Measurements from ENCODE around the gene DNAAF3. TPM values are rescaled to one million over a fixed set of nuclear protein-coding genes. Genes with fewer than 3 reads are reported as not detected.
"Not testable (repeated sequence)": the region's sequence is repeated elsewhere in the genome, so short reads cannot be mapped to it uniquely, and the experiment has no call there.

The DNAAF3 gene
- total RNA-seq, 2 experiments from 2014 or later, result 0.65 TPM; not detected in 1

- POLR2A ChIA-PET, result interaction anchor here (2.2 kb wide), 1 partner anchor 82 kb away, joined by 10 read pairs; no protein-coding TSS in a partner anchor
- no peak for DNase-seq
- Mint-ChIP-seq H3K27ac (no peak overlapping the region), H3K4me1 (peaks cover 17% of the 10 kb centered on the region), H3K9me3 (peaks cover 2% of the 10 kb centered on the region), H3K27me3 (peaks cover 82% of the 10 kb centered on the region), H3K36me3 (no peaks in the 10 kb centered on the region), H3K4me3 (peak overlapping the region; percentile 77)
- no peak for ATAC-seq (ENCODE audit: low read depth)
Observed at GRCh38 chr19:55172741-55173140, 6.3 kb upstream of the DNAAF3 start.

GRCh38 chr19:55172318-55172717 is 5.9 kb upstream of the DNAAF3 start:
- H3K36me3 Mint-ChIP-seq; H3K27ac Mint-ChIP-seq; POLR2A ChIA-PET; DNase-seq; ATAC-seq (ENCODE audit: low read depth); H3K9me3 Mint-ChIP-seq: not testable (repeated sequence)
- Mint-ChIP-seq H3K27me3 (peaks cover 83% of the 10 kb centered on the region), H3K4me3 (peak overlapping the region; percentile 77), H3K4me1 (peaks cover 17% of the 10 kb centered on the region)

GRCh38 chr19:55171440-55171839 is 5.0 kb upstream of the DNAAF3 start:
- Mint-ChIP-seq H3K36me3 (no peaks in the 10 kb centered on the region), H3K27me3 (peaks cover 83% of the 10 kb centered on the region), H3K27ac (no peak overlapping the region), H3K9me3 (peaks cover 2% of the 10 kb centered on the region), H3K4me3 (no peak overlapping the region), H3K4me1 (peaks cover 24% of the 10 kb centered on the region)
- DNase-seq (no peak), ATAC-seq (ENCODE audit: low read depth) (no peak)
- POLR2A ChIA-PET, result no interaction called here

- Mint-ChIP-seq H3K4me3 (no peak overlapping the region), H3K27ac (no peak overlapping the region), H3K4me1 (peaks cover 16% of the 10 kb centered on the region), H3K27me3 (peaks cover 80% of the 10 kb centered on the region), H3K36me3 (no peaks in the 10 kb centered on the region), H3K9me3 (no peaks in the 10 kb centered on the region)
- DNase-seq, result no peak
- ATAC-seq (ENCODE audit: low read depth), result no peak
- POLR2A ChIA-PET, result interaction anchor here (0.7 kb wide), 1 partner anchor 85 kb away, joined by 3 read pairs; no protein-coding TSS in a partner anchor
Observed at GRCh38 chr19:55169136-55169535, 2.7 kb upstream of the DNAAF3 start.

GRCh38 chr19:55165952-55166529 is 372 bp downstream of the DNAAF3 start:
- ATAC-seq (ENCODE audit: low read depth) (peak; percentile 77), DNase-seq (peak; percentile 66)
- no peaks in the 10 kb centered on the region for H3K36me3 Mint-ChIP-seq
- peaks cover 64% of the 10 kb centered on the region for H3K27me3 Mint-ChIP-seq
- peaks cover 8% of the 10 kb centered on the region for H3K4me1 Mint-ChIP-seq
- H3K9me3 Mint-ChIP-seq, result no peaks in the 10 kb centered on the region
- POLR2A ChIA-PET, result interaction anchor here (1.3 kb wide), 1 partner anchor 242 kb away, joined by 3 read pairs; the partner anchor contains the start of gene UBE2S
- H3K27ac Mint-ChIP-seq, result no peak overlapping the region
- H3K4me3 Mint-ChIP-seq, result peak overlapping the region; percentile 83

- Mint-ChIP-seq H3K27me3 (peaks cover 42% of the 10 kb centered on the region), H3K36me3 (no peaks in the 10 kb centered on the region)
- POLR2A ChIA-PET, result no interaction called here
Observed at GRCh38 chr19:55161571-55162322, 4.7 kb downstream of the DNAAF3 start.

GRCh38 chr19:55160986-55161365 is 5.4 kb downstream of the DNAAF3 start:
- Mint-ChIP-seq H3K27me3 (peaks cover 38% of the 10 kb centered on the region), H3K9me3 (no peaks in the 10 kb centered on the region), H3K27ac (no peak overlapping the region), H3K4me3 (no peak overlapping the region), H3K36me3 (no peaks in the 10 kb centered on the region), H3K4me1 (peaks cover 10% of the 10 kb centered on the region)
- ATAC-seq (ENCODE audit: low read depth) (no peak), DNase-seq (no peak)
- POLR2A ChIA-PET, result interaction anchor here (0.6 to 1.4 kb wide), 4 partner anchors 280 to 721 kb away, joined by 3 to 4 read pairs (median 4); partner anchors contain the start of genes FIZ1 and ZNF628

More at GRCh38 chr19:55161571-55162322, 4.7 kb downstream of the DNAAF3 start:
- Mint-ChIP-seq H3K4me1 (peaks cover 12% of the 10 kb centered on the region), H3K9me3 (no peaks in the 10 kb centered on the region), H3K4me3 (no peak overlapping the region), H3K27ac (no peak overlapping the region)
- DNase-seq (no peak), ATAC-seq (ENCODE audit: low read depth) (no peak)

- POLR2A ChIA-PET, result interaction anchor here (0.5 to 1.4 kb wide), 6 partner anchors 13 to 720 kb away, joined by 3 to 4 read pairs (median 4); partner anchors contain the start of genes FIZ1 and ZNF628
- peak; percentile 95 for ATAC-seq (ENCODE audit: low read depth)
- no peaks in the 10 kb centered on the region for H3K36me3 Mint-ChIP-seq
- no peak overlapping the region for H3K4me3 Mint-ChIP-seq
- H3K4me1 Mint-ChIP-seq, result peaks cover 10% of the 10 kb centered on the region
- peaks cover 34% of the 10 kb centered on the region for H3K27me3 Mint-ChIP-seq
- no peaks in the 10 kb centered on the region for H3K9me3 Mint-ChIP-seq
- no peak overlapping the region for H3K27ac Mint-ChIP-seq
- DNase-seq, result peak; percentile 95
Observed at GRCh38 chr19:55160128-55160985, 6.1 kb downstream of the DNAAF3 start.

- Mint-ChIP-seq H3K36me3 (no peaks in the 10 kb centered on the region), H3K4me1 (peaks cover 14% of the 10 kb centered on the region), H3K9me3 (no peaks in the 10 kb centered on the region), H3K4me3 (no peak overlapping the region), H3K27ac (no peak overlapping the region), H3K27me3 (peaks cover 29% of the 10 kb centered on the region)
- POLR2A ChIA-PET, result interaction anchor here (0.6 kb wide), 1 partner anchor 244 kb away, joined by 3 read pairs; no protein-coding TSS in a partner anchor
- ATAC-seq (ENCODE audit: low read depth) (no peak), DNase-seq (no peak)
Observed at GRCh38 chr19:55158848-55159749, 7.3 kb downstream of the DNAAF3 start.

GRCh38 chr19:55158423-55158822 is 8.0 kb downstream of the DNAAF3 start:
- Mint-ChIP-seq H3K36me3 (no peaks in the 10 kb centered on the region), H3K27me3 (peaks cover 24% of the 10 kb centered on the region), H3K27ac (no peak overlapping the region), H3K9me3 (peaks cover 3% of the 10 kb centered on the region), H3K4me1 (peaks cover 18% of the 10 kb centered on the region), H3K4me3 (no peak overlapping the region)
- DNase-seq, result no peak
- no peak for ATAC-seq (ENCODE audit: low read depth)
- POLR2A ChIA-PET, result no interaction called here

- POLR2A ChIA-PET, result no interaction called here
- Mint-ChIP-seq H3K27ac (no peak within 1 kb of the TSS), H3K4me3 (no peak within 1 kb of the TSS), H3K36me3 (no peaks in the 10 kb centered on the region), H3K9me3 (peaks cover 5% of the 10 kb centered on the region), H3K27me3 (peaks cover 19% of the 10 kb centered on the region), H3K4me1 (peaks cover 18% of the 10 kb centered on the region)
- DNase-seq (no peak), ATAC-seq (ENCODE audit: low read depth) (no peak)
Observed at GRCh38 chr19:55157064-55157908, 9.1 kb downstream of the DNAAF3 start, which contains the start of gene TNNI3. TNNI3 (minus strand) TSS chr19:55157732; CDS start chr19:55157589, 143 bp downstream.

All from activated naive CD8-positive, alpha-beta T cell treated with anti-CD3 and anti-CD28 coated beads, Interleukin-2, amount 10 ng/mL, durations not matched to agents 7 days and 5 days (primary cell).